OCI-M2 (cell line): ENCODE measurements around the gene VIPR2.
"Not testable (repeated sequence)": the region's sequence is repeated elsewhere in the genome, so short reads cannot be mapped to it uniquely, and the experiment has no call there.

Experiments
- DNase-seq: peaks from one replicate; lab custom pipeline; 2025; ENCODE audit not compliant: unreplicated experiment; lab: John Stamatoyannopoulos, UW

Gene VIPR2

GRCh38 chr7:159105832-159106811 is 38.5 kb downstream of the VIPR2 start:
- DNase-seq = no peak

- no peak for DNase-seq
Observed at GRCh38 chr7:159105066-159105780, 39.4 kb downstream of the VIPR2 start.

- no peak for DNase-seq
Observed at GRCh38 chr7:159104188-159104920, 40.3 kb downstream of the VIPR2 start.

GRCh38 chr7:159103382-159104187 is 41.1 kb downstream of the VIPR2 start:
- DNase-seq = no peak

GRCh38 chr7:159102681-159103381 is 41.8 kb downstream of the VIPR2 start:
- DNase-seq = no peak

- not testable (repeated sequence) for DNase-seq
Observed at GRCh38 chr7:159101661-159102091, 43.0 kb downstream of the VIPR2 start.

- not testable (repeated sequence) for DNase-seq
Observed at GRCh38 chr7:159101083-159101395, 43.6 kb downstream of the VIPR2 start.

- DNase-seq = not testable (repeated sequence)
Observed at GRCh38 chr7:159100281-159101082, 44.2 kb downstream of the VIPR2 start.

- no peak for DNase-seq
Observed at GRCh38 chr7:159099711-159100231, 44.9 kb downstream of the VIPR2 start.

- DNase-seq = no peak
Observed at GRCh38 chr7:159098811-159099655, 45.6 kb downstream of the VIPR2 start.

- DNase-seq = no peak
Observed at GRCh38 chr7:159098424-159098786, 46.3 kb downstream of the VIPR2 start.

GRCh38 chr7:159097661-159098423 is 46.8 kb downstream of the VIPR2 start:
- DNase-seq = no peak

GRCh38 chr7:159096736-159097581 is 47.7 kb downstream of the VIPR2 start:
- no peak for DNase-seq

- no peak for DNase-seq
Observed at GRCh38 chr7:159095979-159096411, 48.7 kb downstream of the VIPR2 start.

GRCh38 chr7:159094919-159095915 is 49.5 kb downstream of the VIPR2 start:
- DNase-seq = no peak
